GM12878 (cell line): Measurements from ENCODE around the gene CHN1. TPM values are rescaled to one million over a fixed set of nuclear protein-coding genes. Genes with fewer than 3 reads are reported as not detected.

Source experiments
- ATAC-seq: fragments of 200-7000 bp; cut with Tn5 transposase; 3 replicates; pipeline ENCODE4 v1.9.1; 2020; ENCODE audit warnings: mild to moderate bottlenecking, moderate library complexity
- BruUV-seq: library from RNA; stranded (reverse); fragments of 400-500 nt; replicated peaks from 2 replicates; lab custom pipeline; 2021; lab: Mats Ljungman, UMichigan
- CTCF ChIA-PET: fragments of 300-600 bp; sonication (Branson Sonifier 250); formaldehyde crosslinking; extraction: SDS; loops from one replicate; lab custom pipeline; 2021; ENCODE audit warnings: inconsistent platforms; lab: Yijun Ruan, JAX
- POLR2A ChIA-PET: fragments of 350-600 bp; formaldehyde crosslinking; extraction: SDS; loops from one replicate; lab custom pipeline; 2021; ENCODE audit warnings: inconsistent platforms; lab: Charles Lee
- RAD21 ChIA-PET: fragments of 300-600 bp; sonication (Branson Sonifier 250); formaldehyde crosslinking; loops from one replicate; lab custom pipeline; 2023; ENCODE audit warnings: antibody characterized with exemption; ENCODE audit not compliant: unreplicated experiment; lab: Charles Lee
- SMC1A ChIA-PET: fragments of 300-600 bp; sonication (Branson Sonifier 250); formaldehyde crosslinking; loops from one replicate; lab custom pipeline; 2023; ENCODE audit not compliant: unreplicated experiment, uncharacterized antibody; lab: Charles Lee
- DNase-seq: peaks from one replicate; pipeline ENCODE4 v3.0.0-alpha.2; 2011; ENCODE audit warnings: low read depth, low spot score
- FAIRE-seq: peaks from 3 replicates; lab custom pipeline; 2011; peaks lifted over from hg19 to GRCh38; lab: Jason Lieb, UNC
- H2AFZ ChIP-seq: 2 replicates; pipeline ENCODE4 v1.6.0; 2011; ENCODE audit warnings: low read depth, low read length, control low read depth; ENCODE audit not compliant: control insufficient read depth
- H3K27ac ChIP-seq: 2 replicates; pipeline ENCODE4 v1.5.1; 2011; ENCODE audit warnings: control low read depth; ENCODE audit not compliant: control insufficient read depth, insufficient read depth
- H3K27me3 ChIP-seq, 2 experiments: replicated peaks in 1 of 2; 2 replicates each; pipeline versions ENCODE4 v1.6.0 to v1.6.1; 2011; ENCODE audit warnings: low read length in 1 of 2; ENCODE audit not compliant: control insufficient read depth in 2 of 2, insufficient read depth in 2 of 2
- H3K36me3 ChIP-seq, 2 experiments: 2 replicates each; pipeline ENCODE4 v1.5.1; 2011; ENCODE audit warnings: low read length in 1 of 2; ENCODE audit not compliant: control insufficient read depth in 2 of 2, insufficient read depth in 2 of 2
- H3K4me1 ChIP-seq: 2 replicates; pipeline ENCODE4 v1.6.1; 2011; ENCODE audit warnings: mild to moderate bottlenecking, low read length, moderate library complexity, mixed read lengths; ENCODE audit not compliant: control insufficient read depth, insufficient read depth
- H3K4me2 ChIP-seq: 2 replicates; pipeline ENCODE4 v1.6.0; 2011; ENCODE audit warnings: control low read depth; ENCODE audit not compliant: control insufficient read depth, insufficient read depth
- H3K4me3 ChIP-seq: fragments of 200-600 bp; sonication (generic); 2 replicates; pipeline ENCODE4 v1.5.1; 2016
- H3K79me2 ChIP-seq: 2 replicates; pipeline ENCODE4 v1.6.0; 2011; ENCODE audit warnings: low read length; ENCODE audit not compliant: control insufficient read depth, insufficient read depth
- H3K9ac ChIP-seq: 2 replicates; pipeline ENCODE4 v1.8.0; 2011; ENCODE audit warnings: low read length, control low read depth, mixed read lengths; ENCODE audit not compliant: control insufficient read depth, insufficient read depth
- H3K9me3 ChIP-seq: replicated peaks from 3 replicates; pipeline ENCODE4 v1.5.1; 2011; ENCODE audit warnings: mild to moderate bottlenecking, low read length; ENCODE audit not compliant: control insufficient read depth, insufficient read depth
- H4K20me1 ChIP-seq: 2 replicates; pipeline ENCODE4 v1.6.0; 2011; ENCODE audit not compliant: control insufficient read depth, insufficient read depth
- HDAC2 ChIP-seq: fragments of 200-600 bp; sonication (generic); IDR thresholded peaks from 2 replicates; pipeline ENCODE4 v1.6.1; 2017
- POLR2A ChIP-seq: IDR thresholded peaks from 2 replicates; pipeline ENCODE4 v1.6.1; 2011; ENCODE audit warnings: low read depth, mild to moderate bottlenecking, low read length
- POLR2AphosphoS5 ChIP-seq: IDR thresholded peaks from 2 replicates; pipeline ENCODE4 v1.6.1; 2011; ENCODE audit warnings: mild to moderate bottlenecking, low read length, inconsistent platforms
- RCOR1 ChIP-seq: conservative IDR thresholded peaks from 2 replicates; pipeline ENCODE4 v1.6.1; 2012; ENCODE audit warnings: low read depth, low read length, improper control_type of control experiment
- TAF1 ChIP-seq: IDR thresholded peaks from 2 replicates; pipeline ENCODE4 v1.6.1; 2011; ENCODE audit warnings: mild to moderate bottlenecking, low read depth, low read length, borderline replicate concordance
- YY1 ChIP-seq: IDR thresholded peaks from 2 replicates; pipeline ENCODE4 v1.6.1; 2011; ENCODE audit warnings: low read depth, mild to moderate bottlenecking, low read length
- ZBED1 ChIP-seq: IDR thresholded peaks from 2 replicates; pipeline ENCODE4 v1.6.1; 2016; ENCODE audit warnings: borderline replicate concordance
- WGBS: methylation state at CpG from one replicate; pipeline ENCODE4 v1.1.6; 2016; ENCODE audit warnings: low lambda C conversion rate; ENCODE audit not compliant: insufficient replicate concordance, insufficient coverage; ENCODE audit errors: missing lambda C conversion rate; 5-methylcytosine and 5-hydroxymethylcytosine counted together
- in situ Hi-C: fragments of 300-500 bp; cut with MboI; formaldehyde crosslinking; loops from 9 replicates; pipeline ENCODE4 v1.14.3; 2018; ENCODE audit warnings: mixed read lengths
- intact Hi-C: fragments of 100-400 bp; cut with micrococcal nuclease; formaldehyde crosslinking; loops from one replicate; pipeline ENCODE4 v1.14.2; 2022; ENCODE audit not compliant: unreplicated experiment
- polyA plus RNA-seq, 11 experiments: library from polyadenylated mRNA; depleted of rRNA in 4 of 11; unstranded in 6 of 11; stranded (reverse) in 5 of 11; fragments of >200 nt; fragmentation: Nextera tagmentation in 4 of 11; fragmentation: Illumina TruSeq in 1 of 11; extraction: Ambion mirVana in 4 of 11; extraction: Trizol in 1 of 11; gene quantifications; 1 replicate in 1 of 11; 2 replicates in 10 of 11; pipeline versions ENCODE4 v1.2.1 to v1.2.3, GENCODE V29; 2011 to 2016; ENCODE audit warnings: inconsistent platforms in 2 of 11, missing spikeins in 2 of 11, low read depth in 1 of 11
- total RNA-seq, 4 experiments: library from RNA; depleted of rRNA in 3 of 4; stranded (reverse); fragments of >200 nt in 3 of 4; fragmentation: Illumina TruSeq in 1 of 4; extraction: Trizol in 1 of 4; gene quantifications; 2 replicates each; pipeline versions ENCODE4 v1.2.1 to v1.2.3, GENCODE V29; 2013 to 2021
- TF ChIP-seq, protein P1 (sequence below): IDR thresholded peaks from 2 replicates; pipeline ENCODE4 v1.6.1; 2012; ENCODE audit warnings: mild to moderate bottlenecking, low read depth, low read length
- TF ChIP-seq, protein P2 (sequence below): fragments of 450-650 bp; IDR thresholded peaks from 2 replicates; pipeline ENCODE4 v1.6.1; 2014; ENCODE audit warnings: mild to moderate bottlenecking
- TF ChIP-seq, protein P3 (sequence below): fragments of 450-650 bp; IDR thresholded peaks from 2 replicates; pipeline ENCODE4 v1.6.1; 2017; ENCODE audit warnings: mild to moderate bottlenecking, moderate library complexity
- TF ChIP-seq, protein P4 (sequence below): fragments of 450-650 bp; IDR thresholded peaks from 2 replicates; pipeline ENCODE4 v1.6.1; 2017; ENCODE audit warnings: borderline replicate concordance

Gene CHN1
- total and polyA plus RNA-seq, 10 of the 15 experiments (the other 5 are each of a cell fraction or from before 2014, with no cell fraction given), result 0.18 to 0.92 (median 0.53) TPM; not detected in 1

DNA sequence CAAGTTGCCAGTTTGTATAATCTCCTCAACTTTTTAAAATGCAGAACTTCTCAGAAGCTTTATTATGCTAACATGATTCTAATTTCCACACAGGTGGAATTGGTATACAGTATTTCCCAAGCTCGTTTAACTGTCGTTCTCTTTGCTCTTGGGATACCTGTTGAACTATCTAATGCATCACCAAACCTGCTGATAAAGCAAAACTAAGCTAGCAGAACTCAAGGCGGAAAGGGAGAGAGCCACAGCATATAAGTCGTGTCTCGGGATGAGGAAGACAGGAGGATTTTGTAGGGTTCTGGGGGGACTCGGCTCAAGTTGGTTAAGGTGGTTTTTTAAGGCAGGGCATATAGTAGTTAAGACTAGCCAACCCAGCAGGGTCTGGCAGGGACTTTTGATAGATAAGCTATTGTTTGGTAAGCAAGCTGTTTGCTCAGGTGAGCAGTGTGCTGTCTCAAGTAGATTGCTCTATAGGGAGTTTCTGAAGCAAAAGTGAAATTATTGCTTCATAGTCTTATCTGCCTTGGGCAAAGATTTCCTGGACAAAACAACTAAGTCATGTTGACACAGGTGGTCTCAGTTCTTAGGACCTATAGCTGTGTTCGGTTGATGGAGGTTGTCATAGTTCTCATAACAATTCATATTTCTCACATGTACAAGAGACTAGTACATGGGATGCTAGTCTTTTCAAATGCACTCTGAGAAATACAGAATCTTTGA, 212.7 kb downstream of the CHN1 start (continued):
- no peak for TF ChIP-seq RCOR1
- TF ChIP-seq, protein P1, sequence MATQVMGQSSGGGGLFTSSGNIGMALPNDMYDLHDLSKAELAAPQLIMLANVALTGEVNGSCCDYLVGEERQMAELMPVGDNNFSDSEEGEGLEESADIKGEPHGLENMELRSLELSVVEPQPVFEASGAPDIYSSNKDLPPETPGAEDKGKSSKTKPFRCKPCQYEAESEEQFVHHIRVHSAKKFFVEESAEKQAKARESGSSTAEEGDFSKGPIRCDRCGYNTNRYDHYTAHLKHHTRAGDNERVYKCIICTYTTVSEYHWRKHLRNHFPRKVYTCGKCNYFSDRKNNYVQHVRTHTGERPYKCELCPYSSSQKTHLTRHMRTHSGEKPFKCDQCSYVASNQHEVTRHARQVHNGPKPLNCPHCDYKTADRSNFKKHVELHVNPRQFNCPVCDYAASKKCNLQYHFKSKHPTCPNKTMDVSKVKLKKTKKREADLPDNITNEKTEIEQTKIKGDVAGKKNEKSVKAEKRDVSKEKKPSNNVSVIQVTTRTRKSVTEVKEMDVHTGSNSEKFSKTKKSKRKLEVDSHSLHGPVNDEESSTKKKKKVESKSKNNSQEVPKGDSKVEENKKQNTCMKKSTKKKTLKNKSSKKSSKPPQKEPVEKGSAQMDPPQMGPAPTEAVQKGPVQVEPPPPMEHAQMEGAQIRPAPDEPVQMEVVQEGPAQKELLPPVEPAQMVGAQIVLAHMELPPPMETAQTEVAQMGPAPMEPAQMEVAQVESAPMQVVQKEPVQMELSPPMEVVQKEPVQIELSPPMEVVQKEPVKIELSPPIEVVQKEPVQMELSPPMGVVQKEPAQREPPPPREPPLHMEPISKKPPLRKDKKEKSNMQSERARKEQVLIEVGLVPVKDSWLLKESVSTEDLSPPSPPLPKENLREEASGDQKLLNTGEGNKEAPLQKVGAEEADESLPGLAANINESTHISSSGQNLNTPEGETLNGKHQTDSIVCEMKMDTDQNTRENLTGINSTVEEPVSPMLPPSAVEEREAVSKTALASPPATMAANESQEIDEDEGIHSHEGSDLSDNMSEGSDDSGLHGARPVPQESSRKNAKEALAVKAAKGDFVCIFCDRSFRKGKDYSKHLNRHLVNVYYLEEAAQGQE, result no peak

DNA sequence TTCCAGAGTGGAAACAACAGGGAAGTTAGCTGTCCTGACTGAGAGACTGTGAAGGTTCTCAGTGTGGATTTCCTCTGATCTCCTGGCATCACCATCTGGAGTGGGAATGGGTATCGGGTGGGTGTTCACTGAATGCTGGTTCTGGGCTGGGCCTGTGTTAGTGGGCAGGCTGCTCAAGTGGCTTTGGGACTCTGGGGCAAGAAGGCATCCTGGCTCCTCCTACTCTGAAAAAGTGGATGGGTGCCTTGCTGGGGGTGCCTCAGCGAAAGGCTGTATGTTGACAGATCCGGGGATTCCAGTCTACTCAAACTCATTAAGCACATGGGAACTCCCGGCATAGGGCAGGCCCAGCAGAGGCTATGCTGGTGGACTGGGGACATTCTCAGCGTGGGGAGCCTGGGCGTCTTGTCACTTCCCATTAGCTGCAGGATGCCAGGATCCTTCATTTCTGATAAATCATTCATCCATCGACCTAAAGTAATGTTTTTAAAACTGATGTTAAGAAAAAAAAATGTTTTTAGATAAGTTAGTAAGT, 213.4 kb downstream of the CHN1 start:
- FAIRE-seq (no peak), ATAC-seq (no peak), DNase-seq (no peak)
- no peaks in the 10 kb centered on the region for H3K36me3 ChIP-seq
- H3K9ac ChIP-seq, result no peak overlapping the region
- ChIA-PET RAD21 (no interaction called here), SMC1A (interaction anchor here (0.7 kb wide), 1 partner anchor 9 kb away, joined by 3 read pairs; no protein-coding TSS in a partner anchor), CTCF (interaction anchor here (1.4 kb wide), 1 partner anchor 21 kb away, joined by 3 read pairs; no protein-coding TSS in a partner anchor), POLR2A (no interaction called here)
- no TSS peak for BruUV-seq
- H3K4me2 ChIP-seq, result no peak overlapping the region
- intact Hi-C loops (no loop called here), in situ Hi-C loops (no loop called here)
- WGBS, result 46% methylated on average over 7 of the region's 7 CpGs
- no peaks in the 10 kb centered on the region for H4K20me1 ChIP-seq
- H3K4me3 ChIP-seq, result no peak overlapping the region
- H3K9me3 ChIP-seq, result no peaks in the 10 kb centered on the region
- no peaks in the 10 kb centered on the region for H3K4me1 ChIP-seq
- no peak overlapping the region for H2AFZ ChIP-seq
- no peaks in the 10 kb centered on the region for H3K27me3 ChIP-seq
- no peaks in the 10 kb centered on the region for H3K79me2 ChIP-seq
- no peak overlapping the region for H3K27ac ChIP-seq
- TF ChIP-seq ZBED1 (no peak), TAF1 (no peak), YY1 (no peak), POLR2A (no peak), POLR2AphosphoS5 (no peak), HDAC2 (no peak)
- TF ChIP-seq, protein P2, sequence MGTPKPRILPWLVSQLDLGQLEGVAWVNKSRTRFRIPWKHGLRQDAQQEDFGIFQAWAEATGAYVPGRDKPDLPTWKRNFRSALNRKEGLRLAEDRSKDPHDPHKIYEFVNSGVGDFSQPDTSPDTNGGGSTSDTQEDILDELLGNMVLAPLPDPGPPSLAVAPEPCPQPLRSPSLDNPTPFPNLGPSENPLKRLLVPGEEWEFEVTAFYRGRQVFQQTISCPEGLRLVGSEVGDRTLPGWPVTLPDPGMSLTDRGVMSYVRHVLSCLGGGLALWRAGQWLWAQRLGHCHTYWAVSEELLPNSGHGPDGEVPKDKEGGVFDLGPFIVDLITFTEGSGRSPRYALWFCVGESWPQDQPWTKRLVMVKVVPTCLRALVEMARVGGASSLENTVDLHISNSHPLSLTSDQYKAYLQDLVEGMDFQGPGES, result no peak
- TF ChIP-seq, protein P3, sequence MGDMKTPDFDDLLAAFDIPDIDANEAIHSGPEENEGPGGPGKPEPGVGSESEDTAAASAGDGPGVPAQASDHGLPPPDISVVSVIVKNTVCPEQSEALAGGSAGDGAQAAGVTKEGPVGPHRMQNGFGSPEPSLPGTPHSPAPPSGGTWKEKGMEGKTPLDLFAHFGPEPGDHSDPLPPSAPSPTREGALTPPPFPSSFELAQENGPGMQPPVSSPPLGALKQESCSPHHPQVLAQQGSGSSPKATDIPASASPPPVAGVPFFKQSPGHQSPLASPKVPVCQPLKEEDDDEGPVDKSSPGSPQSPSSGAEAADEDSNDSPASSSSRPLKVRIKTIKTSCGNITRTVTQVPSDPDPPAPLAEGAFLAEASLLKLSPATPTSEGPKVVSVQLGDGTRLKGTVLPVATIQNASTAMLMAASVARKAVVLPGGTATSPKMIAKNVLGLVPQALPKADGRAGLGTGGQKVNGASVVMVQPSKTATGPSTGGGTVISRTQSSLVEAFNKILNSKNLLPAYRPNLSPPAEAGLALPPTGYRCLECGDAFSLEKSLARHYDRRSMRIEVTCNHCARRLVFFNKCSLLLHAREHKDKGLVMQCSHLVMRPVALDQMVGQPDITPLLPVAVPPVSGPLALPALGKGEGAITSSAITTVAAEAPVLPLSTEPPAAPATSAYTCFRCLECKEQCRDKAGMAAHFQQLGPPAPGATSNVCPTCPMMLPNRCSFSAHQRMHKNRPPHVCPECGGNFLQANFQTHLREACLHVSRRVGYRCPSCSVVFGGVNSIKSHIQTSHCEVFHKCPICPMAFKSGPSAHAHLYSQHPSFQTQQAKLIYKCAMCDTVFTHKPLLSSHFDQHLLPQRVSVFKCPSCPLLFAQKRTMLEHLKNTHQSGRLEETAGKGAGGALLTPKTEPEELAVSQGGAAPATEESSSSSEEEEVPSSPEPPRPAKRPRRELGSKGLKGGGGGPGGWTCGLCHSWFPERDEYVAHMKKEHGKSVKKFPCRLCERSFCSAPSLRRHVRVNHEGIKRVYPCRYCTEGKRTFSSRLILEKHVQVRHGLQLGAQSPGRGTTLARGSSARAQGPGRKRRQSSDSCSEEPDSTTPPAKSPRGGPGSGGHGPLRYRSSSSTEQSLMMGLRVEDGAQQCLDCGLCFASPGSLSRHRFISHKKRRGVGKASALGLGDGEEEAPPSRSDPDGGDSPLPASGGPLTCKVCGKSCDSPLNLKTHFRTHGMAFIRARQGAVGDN, result no peak
- TF ChIP-seq, protein P4, sequence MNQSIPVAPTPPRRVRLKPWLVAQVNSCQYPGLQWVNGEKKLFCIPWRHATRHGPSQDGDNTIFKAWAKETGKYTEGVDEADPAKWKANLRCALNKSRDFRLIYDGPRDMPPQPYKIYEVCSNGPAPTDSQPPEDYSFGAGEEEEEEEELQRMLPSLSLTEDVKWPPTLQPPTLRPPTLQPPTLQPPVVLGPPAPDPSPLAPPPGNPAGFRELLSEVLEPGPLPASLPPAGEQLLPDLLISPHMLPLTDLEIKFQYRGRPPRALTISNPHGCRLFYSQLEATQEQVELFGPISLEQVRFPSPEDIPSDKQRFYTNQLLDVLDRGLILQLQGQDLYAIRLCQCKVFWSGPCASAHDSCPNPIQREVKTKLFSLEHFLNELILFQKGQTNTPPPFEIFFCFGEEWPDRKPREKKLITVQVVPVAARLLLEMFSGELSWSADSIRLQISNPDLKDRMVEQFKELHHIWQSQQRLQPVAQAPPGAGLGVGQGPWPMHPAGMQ, result no peak
